H1 (cell line): ENCODE data around the gene LBX1. TPM values are rescaled to one million over a fixed set of nuclear protein-coding genes. Genes with fewer than 3 reads are reported as not detected.

ENCODE experiments used
- HDAC6 ChIP-seq: IDR thresholded peaks from one replicate; pipeline ENCODE4 v1.7.1; 2012; ENCODE audit warnings: low read depth, mild to moderate bottlenecking, inconsistent platforms, low read length, moderate library complexity
- JUN ChIP-seq: IDR thresholded peaks from 2 replicates; pipeline ENCODE4 v1.6.1; 2011; ENCODE audit warnings: low read depth, mild to moderate bottlenecking, improper control_type of control experiment, low read length
- SIRT6 ChIP-seq: IDR thresholded peaks from one replicate; pipeline ENCODE4 v1.7.1; 2012; ENCODE audit warnings: low read length, inconsistent platforms
- polyA plus RNA-seq, 7 experiments: library from polyadenylated mRNA; depleted of rRNA in 3 of 7; stranded (reverse) in 5 of 7; unstranded in 2 of 7; fragments of >200 nt in 5 of 7; fragments of 200-250 nt in 2 of 7; gene quantifications; 1 replicate in 5 of 7; 2 replicates in 1 of 7; 4 replicates in 1 of 7; pipeline versions ENCODE4 v1.2.1 to v1.2.3, GENCODE V29; 2011 to 2013; ENCODE audit warnings: missing spikeins in 2 of 7, mixed read lengths in 2 of 7
- total RNA-seq: library from RNA; stranded (reverse); fragmentation: NEBNext Ultra II Directional; extraction: Animal tissue kit (Norgen Biotek cat#: 25700); gene quantifications from 2 replicates; pipeline ENCODE4 v1.2.1, GENCODE V29; 2021

The LBX1 gene
- total and polyA plus RNA-seq, 2 of the 8 experiments (the other 6 are each of a cell fraction or from before 2014, with no cell fraction given): not detected

DNA sequence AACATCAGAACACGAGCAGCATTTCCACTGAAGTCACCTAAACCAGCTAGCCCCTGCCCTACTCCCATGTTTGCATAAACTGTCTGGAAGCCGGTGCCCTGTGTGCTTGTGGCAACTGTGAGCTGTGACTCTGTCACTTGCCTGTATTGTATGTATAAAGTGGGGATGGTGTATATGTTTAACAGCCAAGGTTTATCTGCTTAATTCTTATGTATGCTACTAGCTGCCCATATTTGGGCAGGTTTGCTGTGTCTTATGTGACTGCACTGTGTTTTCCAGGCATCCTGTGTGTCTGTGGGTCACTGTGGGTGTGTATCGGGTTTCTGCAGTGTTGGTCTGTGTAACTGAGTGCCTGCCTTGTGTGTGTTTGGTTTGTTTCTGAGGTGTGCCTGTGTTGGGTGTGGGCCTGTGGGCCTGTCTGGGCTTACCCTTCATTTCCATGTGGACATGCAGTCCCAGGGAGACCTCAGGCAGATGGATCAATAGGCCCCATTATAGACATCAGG lies 9.3 kb downstream of the LBX1 start (continued):
- TF ChIP-seq HDAC6 (no peak), SIRT6 (no peak), JUN (no peak)
